A549 (cell line): ENCODE results near the gene CHRDL1.

Source experiments
- CTCF ChIP-seq: fragments of >200 bp; sonication (Bioruptor Twin); formaldehyde crosslinking; IDR thresholded peaks from 3 replicates; pipeline ENCODE4 v1.5.1; 2016
- EP300 ChIP-seq, 2 experiments: fragments of >200 bp; sonication (Bioruptor Twin); formaldehyde crosslinking; IDR thresholded peaks; 2 replicates in 1 of 2; 3 replicates in 1 of 2; pipeline ENCODE4 v1.6.1; 2016 to 2017
- FOSL2 ChIP-seq, 2 experiments: fragments of 450-650 bp in 1 of 2; fragments of >200 bp in 1 of 2; sonication (Bioruptor Twin) in 1 of 2; formaldehyde crosslinking; IDR thresholded peaks; 2 replicates each; pipeline versions ENCODE4 v1.5.0 to v1.6.1; 2016 to 2020; ENCODE audit warnings: mild to moderate bottlenecking in 1 of 2, moderate library complexity in 1 of 2
- JUN ChIP-seq, 2 experiments: fragments of >200 bp; sonication (Bioruptor Twin); formaldehyde crosslinking; IDR thresholded peaks; 2 replicates in 1 of 2; 3 replicates in 1 of 2; pipeline ENCODE4 v1.6.1; 2016 to 2017
- MAX ChIP-seq: IDR thresholded peaks from 2 replicates; pipeline ENCODE4 v1.6.1; 2012
- PBX3 ChIP-seq: IDR thresholded peaks from 2 replicates; pipeline ENCODE4 v1.6.1; 2012
- POLR2A ChIP-seq: IDR thresholded peaks from 2 replicates; pipeline ENCODE4 v1.6.1; 2012; ENCODE audit warnings: mild to moderate bottlenecking, low read length
- RAD21 ChIP-seq, 2 experiments: fragments of >200 bp in 1 of 2; sonication (Bioruptor Twin) in 1 of 2; formaldehyde crosslinking in 1 of 2; IDR thresholded peaks in 1 of 2; conservative IDR thresholded peaks in 1 of 2; 2 replicates in 1 of 2; 3 replicates in 1 of 2; pipeline ENCODE4 v1.6.1; 2012 to 2018; ENCODE audit warnings: inconsistent platforms in 1 of 2
- RNF2 ChIP-seq: fragments of 200-600 bp; sonication (generic); IDR thresholded peaks from 2 replicates; pipeline ENCODE4 v1.6.1; 2016; ENCODE audit warnings: low read depth, mild to moderate bottlenecking, antibody characterized with exemption, moderate library complexity, borderline replicate concordance
- SMC3 ChIP-seq: fragments of >200 bp; sonication (Bioruptor Twin); formaldehyde crosslinking; IDR thresholded peaks from 3 replicates; pipeline ENCODE4 v1.6.1; 2018; ENCODE audit warnings: inconsistent platforms

GRCh38 chrX:110741213-110741796 lies 54.3 kb downstream of the CHRDL1 start:
- TF ChIP-seq MAX (no peak), CTCF (no peak), FOSL2 (IDR thresholded peaks at IDR 0.05) (no peak), FOSL2 (CRISPR knock-in tag; IDR thresholded peaks at IDR 0.05) (no peak), POLR2A (no peak), EP300 (IDR thresholded peaks at IDR 0.05) (no peak), RAD21 (conservative IDR thresholded peaks at IDR 0.05 in 1 of 2, IDR thresholded peaks at IDR 0.05 in 1 of 2) (no peak), SMC3 (no peak), RNF2 (no peak), PBX3 (no peak), JUN (IDR thresholded peaks at IDR 0.05) (no peak)
